Mesenteric fat pad (tissue), 1 donor: ENCODE results near the gene ZDHHC1. TPM values are rescaled to one million over a fixed set of nuclear protein-coding genes. Genes with fewer than 3 reads are reported as not detected.

Experiments used
- DNase-seq: peaks from one replicate; pipeline ENCODE4 v3.0.0-alpha.2; 2020; ENCODE audit warnings: low spot score
- total RNA-seq: library from RNA; stranded (reverse); fragmentation: NEBNext Ultra II Directional; extraction: Animal tissue kit (Norgen Biotek cat#: 25700); gene quantifications from one replicate; pipeline ENCODE4 v1.2.1, GENCODE V29; 2021
- donor health status: DM: yes; HTN: yes; CAD: no.

ZDHHC1 gene
- total RNA-seq, 1 donor from 2014 or later: 9.5 TPM

- no peak for DNase-seq
Measured at GRCh38 chr16:67411339-67411738, 4.9 kb downstream of the ZDHHC1 start.

GRCh38 chr16:67409631-67410030 lies 6.6 kb downstream of the ZDHHC1 start:
- DNase-seq: no peak

- DNase-seq: no peak
Measured at GRCh38 chr16:67407788-67408452, 8.4 kb downstream of the ZDHHC1 start.

- no peak for DNase-seq
Measured at GRCh38 chr16:67407176-67407787, 9.0 kb downstream of the ZDHHC1 start.

GRCh38 chr16:67406111-67406971 lies 9.9 kb downstream of the ZDHHC1 start:
- no peak for DNase-seq

GRCh38 chr16:67405336-67405735 lies 10.9 kb downstream of the ZDHHC1 start:
- no peak for DNase-seq

- no peak for DNase-seq
Measured at GRCh38 chr16:67404740-67405226, 11.5 kb downstream of the ZDHHC1 start.

- no peak for DNase-seq
Measured at GRCh38 chr16:67403976-67404555, 12.2 kb downstream of the ZDHHC1 start.

GRCh38 chr16:67400901-67401300 lies 15.4 kb downstream of the ZDHHC1 start:
- DNase-seq: no peak

GRCh38 chr16:67399749-67400704 lies 16.2 kb downstream of the ZDHHC1 start:
- no peak for DNase-seq

GRCh38 chr16:67399218-67399733 lies 17.0 kb downstream of the ZDHHC1 start:
- DNase-seq: no peak

GRCh38 chr16:67398546-67399217 lies 17.6 kb downstream of the ZDHHC1 start:
- DNase-seq: no peak

- DNase-seq: no peak
Measured at GRCh38 chr16:67397812-67398545, 18.3 kb downstream of the ZDHHC1 start.

- no peak for DNase-seq
Measured at GRCh38 chr16:67397036-67397801, 19.1 kb downstream of the ZDHHC1 start.

- DNase-seq: no peak
Measured at GRCh38 chr16:67396159-67397035, 19.9 kb downstream of the ZDHHC1 start.

GRCh38 chr16:67395458-67396158 lies 20.7 kb downstream of the ZDHHC1 start:
- DNase-seq: no peak

GRCh38 chr16:67395105-67395457 lies 21.2 kb downstream of the ZDHHC1 start:
- DNase-seq: no peak
